GM12865 (cell line): ENCODE results near the gene INF2.

Experiments used
- DNase-seq: peaks from one replicate; pipeline ENCODE4 v3.0.0; 2010; ENCODE audit warnings: low read depth
- H3K4me3 ChIP-seq: 2 replicates; pipeline ENCODE4 v1.5.1; 2011; ENCODE audit warnings: mild to moderate bottlenecking, low read depth, low read length, control low read depth
- TF ChIP-seq, protein P1 (sequence below): IDR thresholded peaks from 2 replicates; pipeline ENCODE4 v1.5.1; 2011; ENCODE audit warnings: low read length, control low read depth, low read depth, inconsistent platforms; ENCODE audit not compliant: insufficient read depth; ENCODE audit errors: missing control alignments

The INF2 gene

DNA sequence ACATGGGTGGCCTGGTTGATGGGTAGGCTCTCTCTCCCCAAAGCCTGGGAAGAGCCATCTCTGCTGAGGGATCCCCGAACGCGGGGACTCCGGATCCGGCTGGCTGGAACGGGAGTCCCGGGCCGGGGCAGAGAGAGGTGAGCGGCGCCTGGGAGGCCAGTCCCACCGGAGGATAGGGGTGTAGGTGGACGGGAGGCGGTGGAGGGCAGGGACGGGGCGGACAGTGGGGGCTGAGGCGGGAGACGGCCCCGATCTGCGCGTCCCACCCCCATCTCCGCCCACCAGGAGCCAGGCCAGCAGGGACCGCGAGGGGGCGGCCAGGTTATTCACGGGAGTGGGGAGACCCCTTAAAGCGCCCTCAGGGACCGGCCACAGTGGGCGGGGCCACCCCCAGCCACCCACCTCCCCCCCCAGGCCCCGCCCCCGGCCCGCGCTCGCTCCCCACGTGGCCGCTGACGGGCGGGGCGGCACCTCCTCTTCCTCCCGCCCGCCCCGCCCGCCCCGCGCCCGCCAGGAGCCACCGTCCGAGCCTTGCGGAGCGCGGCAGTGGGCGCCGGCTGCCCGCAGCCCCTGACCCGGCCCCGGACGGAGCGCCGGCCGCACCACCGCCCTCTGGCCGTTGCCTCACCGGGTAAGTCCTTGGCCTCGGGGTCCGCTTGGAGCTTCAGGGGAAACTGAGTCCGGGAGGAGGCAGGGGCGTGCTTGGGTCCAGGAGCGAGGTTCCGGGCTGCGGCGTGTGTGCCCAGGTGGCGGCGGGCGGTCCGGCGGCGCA, at the start of gene INF2:
Gene INF2, plus strand, starts transcription at position 510 of the 772 bp plus-strand sequence. CDS start 11,748 bp downstream, outside the sequence.
- peak; percentile 69 for DNase-seq
- peak within 1 kb of the TSS; percentile 92 for H3K4me3 ChIP-seq
- TF ChIP-seq, protein P1, sequence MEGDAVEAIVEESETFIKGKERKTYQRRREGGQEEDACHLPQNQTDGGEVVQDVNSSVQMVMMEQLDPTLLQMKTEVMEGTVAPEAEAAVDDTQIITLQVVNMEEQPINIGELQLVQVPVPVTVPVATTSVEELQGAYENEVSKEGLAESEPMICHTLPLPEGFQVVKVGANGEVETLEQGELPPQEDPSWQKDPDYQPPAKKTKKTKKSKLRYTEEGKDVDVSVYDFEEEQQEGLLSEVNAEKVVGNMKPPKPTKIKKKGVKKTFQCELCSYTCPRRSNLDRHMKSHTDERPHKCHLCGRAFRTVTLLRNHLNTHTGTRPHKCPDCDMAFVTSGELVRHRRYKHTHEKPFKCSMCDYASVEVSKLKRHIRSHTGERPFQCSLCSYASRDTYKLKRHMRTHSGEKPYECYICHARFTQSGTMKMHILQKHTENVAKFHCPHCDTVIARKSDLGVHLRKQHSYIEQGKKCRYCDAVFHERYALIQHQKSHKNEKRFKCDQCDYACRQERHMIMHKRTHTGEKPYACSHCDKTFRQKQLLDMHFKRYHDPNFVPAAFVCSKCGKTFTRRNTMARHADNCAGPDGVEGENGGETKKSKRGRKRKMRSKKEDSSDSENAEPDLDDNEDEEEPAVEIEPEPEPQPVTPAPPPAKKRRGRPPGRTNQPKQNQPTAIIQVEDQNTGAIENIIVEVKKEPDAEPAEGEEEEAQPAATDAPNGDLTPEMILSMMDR, result no peak

DNA sequence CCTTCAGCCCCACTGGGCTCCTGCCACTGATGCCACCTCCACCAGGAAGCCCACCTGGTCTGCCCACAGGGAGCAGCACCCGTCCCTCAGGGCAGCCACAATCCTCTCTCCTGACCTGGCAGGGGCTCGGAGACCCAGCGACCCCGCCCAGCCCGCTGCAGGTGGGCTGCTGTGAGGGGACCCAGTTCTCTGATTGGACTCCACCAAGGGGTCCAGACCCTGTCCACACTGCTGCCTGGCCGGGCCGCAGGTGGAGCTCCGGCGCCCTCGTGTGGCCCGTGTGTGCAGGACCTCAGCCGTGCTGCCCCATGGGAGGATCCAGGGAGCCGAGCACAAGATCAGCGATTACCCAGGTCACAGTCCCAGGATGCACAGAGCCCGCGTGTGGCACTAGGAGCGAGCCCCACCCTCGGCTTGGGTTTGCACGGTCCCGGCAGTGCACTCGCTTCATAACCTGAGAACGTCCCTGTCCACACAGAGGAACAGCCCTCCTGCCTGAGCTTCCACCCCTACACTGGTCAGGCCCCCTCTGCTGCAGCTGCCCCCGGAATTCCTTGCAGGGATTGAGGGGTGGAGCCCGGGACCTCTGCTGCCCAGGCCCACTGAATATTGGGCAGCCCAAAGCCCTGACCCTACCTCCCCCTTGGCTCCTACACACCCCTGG, 49.4 kb upstream of the INF2 start:
- DNase-seq, result peak; percentile 62
- no peak overlapping the region for H3K4me3 ChIP-seq
- TF ChIP-seq, protein P1, result peak; percentile 97

DNA sequence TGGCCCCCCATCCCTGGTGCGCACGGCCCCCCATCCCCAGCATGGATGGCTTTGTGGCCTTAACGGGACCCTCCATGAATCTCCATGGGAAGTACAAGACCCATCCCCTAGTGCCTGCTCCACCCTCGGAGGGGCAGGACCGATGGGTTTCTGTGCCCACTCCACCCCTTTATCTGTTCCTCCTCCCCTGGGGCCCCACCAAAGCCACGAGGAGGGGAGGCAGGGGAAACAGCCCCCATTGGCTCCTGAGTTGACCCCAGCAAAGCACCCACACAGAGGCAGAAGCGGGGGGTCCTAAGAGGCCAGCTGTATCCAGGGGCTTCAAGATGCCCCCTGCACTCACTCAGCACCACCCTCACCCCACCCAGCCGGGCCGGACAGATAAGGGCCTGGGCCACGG, 48.7 kb upstream of the INF2 start:
- no peak overlapping the region for H3K4me3 ChIP-seq
- TF ChIP-seq, protein P1, result no peak
- no peak for DNase-seq

DNA sequence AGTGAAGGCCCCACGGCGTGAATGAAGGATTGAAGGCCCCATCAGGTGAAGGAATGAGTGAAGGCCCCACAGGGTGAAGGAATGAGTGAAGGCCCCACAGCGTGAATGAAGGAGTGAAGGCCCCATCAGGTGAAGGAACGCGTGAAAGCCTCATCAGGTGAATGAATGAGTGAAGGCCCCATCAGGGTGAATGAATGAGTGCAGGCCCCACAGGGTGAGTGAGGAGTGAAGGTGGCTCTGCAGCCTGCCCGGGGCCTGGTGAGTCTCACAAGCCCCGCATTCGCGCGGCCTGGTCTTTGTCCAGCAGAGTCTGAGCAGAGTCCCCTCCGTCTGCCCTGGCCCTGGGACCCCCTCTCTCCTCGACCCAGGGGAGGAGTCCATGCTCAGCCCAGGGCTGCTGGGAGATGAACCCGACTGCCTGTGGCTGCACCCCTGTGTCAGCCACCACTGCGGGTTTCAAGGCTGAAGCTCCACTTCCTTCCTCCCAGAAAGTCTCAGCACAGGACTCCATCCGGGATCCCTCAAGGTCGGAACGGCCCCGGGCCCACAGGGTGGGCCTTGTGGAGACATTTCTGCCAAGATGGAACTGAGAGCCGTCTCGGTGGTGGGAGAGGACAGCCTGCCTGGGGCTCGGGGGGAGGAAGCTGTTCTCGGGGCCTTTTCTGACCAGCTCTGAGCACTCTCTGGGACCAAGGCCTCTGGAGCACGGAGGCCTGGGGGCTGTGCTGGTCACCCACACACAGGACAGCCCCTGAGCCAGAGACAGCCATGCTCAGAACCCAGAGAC, 47.5 kb upstream of the INF2 start:
- TF ChIP-seq, protein P1, result no peak
- no peak for DNase-seq
- H3K4me3 ChIP-seq, result no peak overlapping the region

DNA sequence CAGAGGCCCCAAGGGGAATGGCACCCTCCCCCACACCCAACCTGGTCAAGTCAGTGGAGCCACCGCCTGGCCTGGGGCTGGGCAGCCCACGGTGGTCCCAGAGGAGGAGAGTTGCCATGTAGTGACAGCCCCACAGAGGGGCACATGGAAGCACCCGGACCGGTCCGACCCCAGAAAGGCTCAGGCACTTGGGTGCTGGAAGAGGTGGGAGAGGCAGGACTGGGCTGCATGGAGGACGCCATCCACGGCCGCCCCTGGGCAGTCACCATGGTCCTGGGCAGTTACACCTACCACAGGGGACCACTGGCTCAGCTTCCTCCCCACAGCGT, 46.9 kb upstream of the INF2 start:
- no peak for DNase-seq
- TF ChIP-seq, protein P1, result no peak

DNA sequence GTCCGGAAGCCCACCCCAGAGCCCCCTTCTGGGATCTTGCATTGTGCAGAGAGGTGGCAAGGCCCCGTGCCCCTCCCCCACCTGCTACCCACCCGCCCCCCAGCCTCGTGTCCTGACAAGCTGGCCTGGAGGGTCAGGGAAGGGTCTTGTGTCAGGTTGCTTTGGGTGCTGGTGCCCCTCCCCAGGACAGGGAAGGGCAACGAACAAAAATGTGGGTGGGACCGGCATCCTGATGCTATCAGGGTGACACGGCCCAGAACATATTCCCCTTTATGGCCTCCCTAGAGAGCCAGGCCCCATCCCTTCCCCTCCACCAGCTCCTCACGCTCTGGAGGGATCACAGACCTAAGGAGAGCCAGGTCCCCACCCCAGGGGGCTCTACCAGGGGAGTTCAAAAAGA, 46.1 kb upstream of the INF2 start:
- H3K4me3 ChIP-seq, result no peak overlapping the region
- no peak for DNase-seq
- TF ChIP-seq, protein P1, result no peak

More for the DNA sequence above, 46.9 kb upstream of the INF2 start:
- H3K4me3 ChIP-seq, result no peak overlapping the region
